Measurements from ENCODE around the gene EGFL7.

EGFL7 gene

DNA sequence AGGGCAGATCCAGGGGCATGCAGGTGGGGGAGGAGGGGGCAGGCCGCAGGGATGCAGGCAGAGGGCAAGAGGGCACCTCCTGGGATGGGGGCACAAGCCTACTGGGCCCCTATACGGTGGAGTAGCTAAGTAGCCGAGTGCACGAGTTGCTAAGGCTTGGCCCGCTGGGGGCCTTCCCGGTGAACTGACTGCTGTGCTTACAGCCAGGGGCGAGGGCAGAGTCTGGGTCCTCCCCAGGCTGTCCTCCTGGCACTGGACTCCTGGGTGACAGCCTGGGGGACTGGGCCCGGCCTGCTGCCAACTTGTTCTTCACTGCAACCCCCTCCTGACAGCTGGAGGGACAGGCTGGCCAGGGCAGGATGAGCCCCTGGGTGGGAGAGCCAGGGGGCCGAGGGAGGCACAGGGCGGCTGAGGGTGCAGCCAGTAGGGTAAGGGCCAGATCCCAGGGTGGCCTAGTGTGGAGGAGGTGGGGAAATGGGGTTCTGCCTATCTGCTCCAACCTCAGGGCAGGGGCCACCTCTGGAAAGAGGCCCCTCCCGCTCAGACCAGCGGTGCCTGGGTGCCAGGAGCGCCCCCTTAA lies 1.7 kb upstream of the EGFL7 start:
- DNase-seq (ENCODE audit: low read depth), result no peak

DNA sequence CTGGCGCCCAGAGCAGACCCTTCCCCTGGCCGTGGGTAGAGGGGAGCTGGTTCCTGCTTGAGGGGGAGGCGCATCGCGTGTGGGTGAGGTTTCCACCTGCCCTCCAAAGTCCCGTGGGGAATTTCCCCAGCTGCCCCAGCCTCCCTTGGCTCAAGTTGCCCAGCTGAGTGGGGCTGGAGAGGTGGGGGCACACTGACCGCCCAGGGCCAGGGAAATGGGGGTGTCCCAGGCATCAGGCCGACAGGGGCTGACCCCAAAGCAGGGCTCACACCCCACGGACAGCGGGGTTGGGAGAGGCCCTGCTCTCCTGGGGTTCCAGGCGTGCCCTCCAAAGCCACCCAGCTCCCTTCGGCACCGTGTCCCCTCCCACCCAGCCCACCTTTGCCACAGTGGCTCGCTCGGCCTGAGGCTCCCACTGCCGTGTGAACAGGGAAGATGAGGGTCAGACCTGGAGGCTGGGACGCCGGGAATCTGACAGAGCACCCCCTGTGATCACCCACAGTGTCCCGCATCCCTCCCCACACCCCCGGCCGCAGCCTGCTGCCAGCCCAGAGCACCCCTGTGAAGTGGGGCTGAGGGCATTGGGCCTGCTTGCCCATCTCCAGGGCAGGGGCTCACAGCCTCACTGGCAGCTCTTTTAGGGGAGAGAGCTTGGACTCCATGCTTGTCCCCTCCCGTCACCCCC lies 933 bp upstream of the EGFL7 start:
- no peak for DNase-seq (ENCODE audit: low read depth)

DNA sequence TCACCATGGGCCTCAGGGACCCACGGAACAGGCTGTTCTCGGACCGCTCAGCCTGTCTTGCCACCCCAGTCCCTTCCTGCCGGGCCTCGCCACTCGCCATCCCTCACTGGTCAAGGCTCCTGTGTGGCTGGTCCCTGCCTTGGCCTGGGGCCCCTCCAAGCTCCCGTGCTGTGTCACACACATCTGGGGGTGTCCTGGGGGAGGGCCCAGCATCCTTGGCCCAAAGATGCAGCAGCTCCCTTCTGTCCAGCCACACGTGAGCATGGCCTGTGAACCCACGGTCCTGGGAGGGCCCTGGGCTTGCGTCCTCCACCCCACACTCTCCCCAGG lies 425 bp upstream of the EGFL7 start:
- no peak for DNase-seq (ENCODE audit: low read depth)

GRCh38 chr9:136664000-136664915 lies 1.5 kb downstream of the EGFL7 start:
- DNase-seq (ENCODE audit: low read depth), result no peak

DNA sequence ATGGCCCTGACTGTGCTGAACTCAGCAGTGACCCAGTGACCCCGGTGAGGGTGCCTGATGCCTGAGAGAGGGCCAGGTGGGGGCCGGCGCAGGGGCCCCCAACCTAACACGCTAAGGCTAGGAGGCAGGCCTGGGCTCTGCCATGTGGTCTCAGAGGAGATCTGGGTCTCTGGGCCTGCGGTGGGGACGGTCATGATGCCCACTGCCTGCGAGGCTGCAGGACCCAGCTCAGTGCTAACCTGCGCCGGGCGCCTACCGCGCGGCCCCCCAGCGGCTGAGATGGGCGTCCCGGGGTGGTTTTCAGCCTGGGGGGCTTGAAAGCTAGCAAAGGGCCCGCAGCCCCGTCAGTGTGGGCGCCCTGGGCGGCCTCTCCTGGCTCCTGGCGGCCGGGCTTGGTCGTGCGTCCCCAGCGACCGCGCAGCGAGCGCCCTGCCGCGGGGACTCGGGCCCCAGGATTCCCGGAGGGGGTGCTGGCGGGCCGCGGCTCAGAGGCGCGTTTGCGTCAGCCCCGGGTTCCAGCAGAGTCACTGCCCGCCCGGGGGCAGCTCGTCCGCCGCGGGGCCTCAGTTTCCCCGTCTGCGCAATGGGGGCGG lies 2.5 kb downstream of the EGFL7 start:
- no peak for DNase-seq (ENCODE audit: low read depth)

DNA sequence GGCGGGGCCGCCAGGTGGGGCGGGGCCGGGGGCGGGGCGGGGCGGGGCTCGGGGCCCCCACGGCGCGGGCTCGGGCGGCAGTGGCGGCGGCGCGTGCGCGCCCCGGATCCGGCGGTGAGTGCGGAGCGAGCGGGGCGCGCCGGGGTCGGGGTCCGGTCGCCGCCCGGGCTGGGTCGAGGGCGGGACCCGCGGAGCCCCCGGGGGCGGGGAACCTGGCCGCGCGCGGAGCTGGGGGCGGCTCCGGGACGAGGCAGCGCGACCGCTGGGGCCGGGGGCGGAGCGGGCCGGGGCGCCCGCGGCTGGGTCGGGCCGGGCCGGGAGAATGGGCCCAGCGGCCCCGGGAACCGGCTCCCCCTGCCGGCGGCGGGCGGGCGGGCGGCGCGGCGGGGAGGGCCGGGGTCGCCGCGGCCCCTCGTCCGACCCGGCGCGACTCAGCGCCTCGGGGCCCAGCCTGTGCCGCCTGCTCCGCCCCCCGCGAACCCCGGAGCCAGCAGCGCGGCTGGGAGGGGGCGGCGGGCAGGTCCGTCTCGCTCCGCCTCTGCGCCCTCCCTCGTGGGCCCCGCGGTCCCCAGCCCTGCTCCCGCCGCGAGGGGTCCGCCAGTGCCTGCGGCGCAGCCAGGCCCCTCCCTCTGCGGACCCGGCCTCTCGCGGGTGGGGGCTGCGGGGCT lies 3.1 kb downstream of the EGFL7 start:
- DNase-seq (ENCODE audit: low read depth), result no peak

GRCh38 chr9:136666372-136667213 lies 3.9 kb downstream of the EGFL7 start:
- no peak for DNase-seq (ENCODE audit: low read depth)

DNA sequence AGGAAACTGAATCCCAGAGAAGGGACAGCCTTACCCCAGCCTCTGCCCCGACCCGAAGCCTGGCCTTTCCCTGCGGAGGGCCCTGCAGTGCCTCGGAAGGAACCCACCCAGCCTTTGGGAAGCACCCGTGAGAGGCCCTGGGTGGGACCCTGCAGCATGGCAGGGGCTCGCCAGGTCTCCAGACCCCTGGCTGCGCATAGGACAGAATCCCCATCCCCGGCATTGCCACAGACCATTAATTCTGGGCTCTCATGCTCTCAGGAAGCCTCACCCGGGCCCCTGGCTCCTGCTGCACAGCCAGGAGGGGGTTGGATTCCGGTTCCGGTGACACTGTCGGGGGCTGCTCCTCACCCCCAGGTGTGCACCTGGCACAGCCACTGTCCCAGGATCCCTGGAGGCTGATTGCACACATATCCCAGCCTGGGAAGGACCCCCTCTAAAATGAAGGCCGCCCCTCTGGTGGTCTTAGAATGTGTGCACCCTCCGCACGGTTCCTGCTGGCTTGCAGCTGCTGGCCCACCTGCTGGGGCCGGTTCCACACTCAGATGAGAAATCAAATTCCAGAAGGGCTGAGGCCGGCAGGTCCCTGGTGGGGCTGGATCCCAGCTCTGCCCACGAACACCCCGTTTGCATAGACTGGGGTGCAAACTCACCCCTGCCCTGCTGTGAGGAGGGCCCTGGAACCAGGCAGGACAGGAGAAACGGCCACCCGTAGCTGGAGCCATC lies 4.7 kb downstream of the EGFL7 start:
- no peak for DNase-seq (ENCODE audit: low read depth)

DNA sequence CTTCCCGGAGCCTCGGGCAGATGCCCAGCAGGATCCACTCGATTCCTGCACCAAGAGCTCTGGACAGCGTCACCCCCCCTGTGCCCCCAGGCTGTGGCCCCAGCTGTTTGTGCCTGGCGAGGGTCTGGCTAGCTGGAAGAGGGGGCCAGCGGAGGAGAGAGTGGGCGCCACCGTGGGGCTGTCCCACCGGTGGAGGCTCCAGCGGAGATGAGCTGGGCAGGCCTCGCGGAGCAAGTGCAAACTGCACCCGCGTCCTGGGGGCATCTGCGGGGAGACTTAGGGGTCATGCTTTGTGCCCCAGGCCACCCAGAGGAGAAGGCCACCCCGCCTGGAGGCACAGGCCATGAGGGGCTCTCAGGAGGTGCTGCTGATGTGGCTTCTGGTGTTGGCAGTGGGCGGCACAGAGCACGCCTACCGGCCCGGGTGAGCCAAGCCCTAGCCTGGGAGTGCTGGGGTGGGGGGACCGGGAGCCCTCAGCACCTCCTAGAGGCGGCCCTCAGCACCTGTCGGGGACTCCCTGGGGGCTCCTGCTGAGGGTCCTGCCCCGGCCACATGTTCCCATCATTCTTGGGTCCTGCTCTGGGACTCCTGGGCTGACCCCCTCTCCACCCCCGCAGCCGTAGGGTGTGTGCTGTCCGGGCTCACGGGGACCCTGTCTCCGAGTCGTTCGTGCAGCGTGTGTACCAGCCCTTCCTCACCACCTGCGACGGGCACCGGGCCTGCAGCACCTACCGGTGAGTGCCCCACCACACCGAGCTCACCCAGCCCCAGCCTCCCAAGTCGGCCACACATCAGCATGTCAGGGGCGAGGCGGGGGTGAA lies 5.4 kb downstream of the EGFL7 start:
- no peak for DNase-seq (ENCODE audit: low read depth)

GRCh38 chr9:136668983-136669790 lies 6.5 kb downstream of the EGFL7 start:
- no peak for DNase-seq (ENCODE audit: low read depth)

- no peak for DNase-seq (ENCODE audit: low read depth)
These were observed 7.2 kb downstream of the EGFL7 start for GRCh38 chr9:136669791-136670464.

GRCh38 chr9:136670576-136671253 lies 8.0 kb downstream of the EGFL7 start:
- no peak for DNase-seq (ENCODE audit: low read depth)

DNA sequence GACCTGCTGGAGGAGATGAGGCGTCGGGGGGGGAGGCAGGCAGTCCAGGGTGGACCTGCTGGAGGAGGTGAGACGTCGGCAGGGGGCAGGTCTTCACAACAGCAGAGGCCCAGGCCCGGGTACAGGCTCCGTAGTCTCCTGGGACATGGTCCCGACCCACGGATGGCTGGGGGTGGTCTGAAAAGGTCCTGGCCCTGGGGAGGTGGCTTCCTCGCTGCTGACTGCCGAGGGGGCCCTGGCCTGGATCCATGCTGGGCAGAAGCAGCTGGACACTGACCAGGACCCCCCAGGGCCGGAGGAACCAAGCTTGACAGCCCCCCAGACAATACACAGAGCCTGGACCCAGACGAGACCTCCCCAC lies 8.5 kb downstream of the EGFL7 start:
- no peak for DNase-seq (ENCODE audit: low read depth)

DNA sequence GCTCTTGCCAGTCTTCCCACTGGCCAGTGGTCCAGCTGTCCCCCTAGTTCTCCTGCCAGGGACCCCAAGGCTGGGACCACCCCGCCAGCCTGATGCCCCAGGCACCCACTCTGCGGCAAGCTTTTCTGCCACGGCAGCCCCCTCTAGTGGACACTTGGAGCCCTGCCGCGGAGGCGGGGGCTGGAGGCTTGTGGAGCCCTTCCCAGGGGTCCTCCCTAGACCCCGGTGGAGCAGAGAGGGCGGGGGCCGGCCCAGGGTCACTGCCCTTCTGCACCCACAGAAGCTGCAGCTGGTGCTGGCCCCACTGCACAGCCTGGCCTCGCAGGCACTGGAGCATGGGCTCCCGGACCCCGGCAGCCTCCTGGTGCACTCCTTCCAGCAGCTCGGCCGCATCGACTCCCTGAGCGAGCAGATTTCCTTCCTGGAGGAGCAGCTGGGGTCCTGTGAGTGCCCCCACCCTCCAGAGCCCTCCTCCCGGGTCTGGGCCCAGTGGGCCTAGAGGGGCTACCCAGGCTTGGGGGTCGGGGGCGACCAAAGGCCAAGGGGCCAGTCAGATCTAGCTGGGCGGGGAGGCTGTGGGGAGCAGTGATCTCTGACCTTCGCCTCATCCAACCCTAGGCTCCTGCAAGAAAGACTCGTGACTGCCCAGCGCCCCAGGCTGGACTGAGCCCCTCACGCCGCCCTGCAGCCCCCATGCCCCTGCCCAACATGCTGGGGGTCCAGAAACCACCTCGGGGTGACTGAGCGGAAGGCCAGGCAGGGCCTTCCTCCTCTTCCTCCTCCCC lies 9.1 kb downstream of the EGFL7 start:
- no peak for DNase-seq (ENCODE audit: low read depth)

- no peak for DNase-seq (ENCODE audit: low read depth)
These were observed 9.8 kb downstream of the EGFL7 start for GRCh38 chr9:136672431-136673087.
